Measurements from ENCODE around the gene EYA2. TPM values are rescaled to one million over a fixed set of nuclear protein-coding genes. Genes with fewer than 3 reads are reported as not detected.

Gene EYA2
- polyA plus RNA-seq, 2 donors, result 21.5 to 23.6 TPM

DNA sequence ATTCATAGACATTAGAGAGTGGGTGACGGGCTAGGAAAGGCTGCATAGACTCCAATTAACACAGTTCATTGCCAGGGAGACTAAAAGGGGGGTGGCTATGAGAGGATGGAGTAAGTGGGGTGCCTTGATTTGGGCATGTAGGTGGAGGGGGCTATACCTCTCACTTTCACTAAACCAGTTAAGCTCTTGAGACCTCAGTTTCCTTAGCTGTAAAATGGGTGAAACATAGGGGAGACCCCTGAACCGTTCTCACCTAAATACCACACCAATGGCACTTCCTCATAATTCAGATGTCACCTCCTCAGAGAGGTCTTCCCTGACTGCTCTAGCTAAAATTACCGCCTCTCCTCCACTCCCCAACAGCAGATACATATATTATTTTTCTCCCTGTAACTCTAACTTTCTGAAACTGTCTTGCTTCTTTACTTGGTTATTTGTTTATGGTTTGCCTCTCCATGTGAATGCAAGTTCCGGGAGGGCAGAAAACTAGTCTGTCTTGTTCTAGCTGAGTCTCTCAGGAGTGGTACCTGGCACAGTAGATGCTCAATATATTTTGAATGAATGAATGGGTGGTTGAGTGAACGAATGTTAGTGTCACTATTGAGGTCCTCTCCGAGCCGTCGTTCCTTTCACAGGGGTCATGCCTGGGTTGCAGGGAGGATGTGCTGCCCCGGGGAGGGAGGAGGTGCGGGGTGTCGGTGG, 615 bp upstream of the EYA2 start:
- H3K4me1 ChIP-seq (ENCODE audit: control insufficient read depth in 2 of 2, insufficient read depth in 2 of 2, low read length in 1 of 2), result no peaks in the 10 kb centered on the region
- WGBS, 2 donors, result 23 to 25% methylated on average over 10 to 11 of the region's 11 CpGs
- H3K4me3 ChIP-seq (ENCODE audit: low read depth in 1 of 2, low read length in 2 of 2), result peak overlapping the region; percentile 75 to 79
- H3K36me3 ChIP-seq (ENCODE audit: control insufficient read depth in 2 of 2, insufficient read depth in 2 of 2, low read length in 1 of 2), result no peaks in the 10 kb centered on the region
- H3K27me3 ChIP-seq (ENCODE audit: control insufficient read depth in 1 of 2, insufficient read depth in 2 of 2, low read length in 2 of 2), result no peaks in the 10 kb centered on the region
- no peaks in the 10 kb centered on the region for H3K9me3 ChIP-seq (ENCODE audit: control insufficient read depth in 2 of 2, insufficient read depth in 1 of 2, low read depth in 1 of 2, low read length in 1 of 2)
- peak overlapping the region; percentile 70 to 77 for H3K27ac ChIP-seq (ENCODE audit: low read depth in 2 of 2, low read length in 1 of 2)

DNA sequence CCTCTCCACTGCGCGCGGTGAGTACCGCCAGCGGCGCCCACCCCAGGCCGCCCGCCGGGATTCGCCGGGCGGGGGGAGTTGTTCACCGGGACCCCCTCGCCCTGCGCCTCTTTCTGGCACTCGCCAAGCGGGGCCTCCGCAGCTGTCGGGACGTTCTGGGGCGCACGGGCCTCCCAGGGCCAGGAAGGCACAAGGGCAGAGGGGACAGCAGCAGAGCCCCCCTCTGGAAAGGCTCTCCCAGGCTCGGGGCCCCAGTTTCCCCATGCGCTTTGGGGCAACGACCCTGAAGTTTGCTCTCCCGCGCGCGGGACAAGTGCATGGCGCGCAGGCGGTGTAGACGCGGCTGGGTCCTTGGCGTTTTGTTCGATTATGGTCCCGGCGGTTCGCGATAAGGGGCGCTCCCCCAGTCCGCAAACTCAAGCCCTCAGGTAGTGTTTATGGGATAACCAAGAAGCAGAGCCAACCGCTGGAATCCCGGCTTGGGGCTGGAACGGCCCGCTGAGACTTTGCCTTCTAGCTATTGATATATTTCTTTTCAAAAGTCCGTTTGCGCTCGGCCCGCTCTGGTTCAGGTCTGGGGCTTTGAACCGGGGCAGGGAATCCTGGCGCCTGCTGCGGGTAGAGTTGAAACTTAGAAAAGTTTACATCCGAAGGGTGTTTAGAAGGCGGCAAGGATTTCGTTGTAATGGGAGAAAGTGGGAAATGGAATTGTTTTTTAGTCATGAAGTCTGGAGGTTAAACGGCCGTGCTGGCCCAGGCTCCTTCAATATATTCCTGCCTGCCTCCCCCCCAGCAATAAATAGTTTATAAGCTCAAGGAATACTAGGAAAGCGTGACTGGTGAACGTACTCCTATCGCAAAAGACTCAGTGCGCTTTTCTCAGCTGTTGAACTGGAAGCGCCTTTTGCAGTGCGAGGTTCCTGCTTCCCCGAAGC, 595 bp downstream of the EYA2 start:
- H3K27ac ChIP-seq (ENCODE audit: low read depth in 2 of 2, low read length in 1 of 2), result peak overlapping the region; percentile 70 to 77
- H3K4me3 ChIP-seq (ENCODE audit: low read depth in 1 of 2, low read length in 2 of 2), result peak overlapping the region; percentile 75 to 79
- H3K4me1 ChIP-seq (ENCODE audit: control insufficient read depth in 2 of 2, insufficient read depth in 2 of 2, low read length in 1 of 2), result no peaks in the 10 kb centered on the region
- no peaks in the 10 kb centered on the region for H3K36me3 ChIP-seq (ENCODE audit: control insufficient read depth in 2 of 2, insufficient read depth in 2 of 2, low read length in 1 of 2)
- WGBS, 2 donors, result 1 to 2% methylated on average over 62 to 65 of the region's 65 CpGs
- H3K27me3 ChIP-seq (ENCODE audit: control insufficient read depth in 1 of 2, insufficient read depth in 2 of 2, low read length in 2 of 2), result no peaks in the 10 kb centered on the region
- H3K9me3 ChIP-seq (ENCODE audit: control insufficient read depth in 2 of 2, insufficient read depth in 1 of 2, low read depth in 1 of 2, low read length in 1 of 2), result no peaks in the 10 kb centered on the region

DNA sequence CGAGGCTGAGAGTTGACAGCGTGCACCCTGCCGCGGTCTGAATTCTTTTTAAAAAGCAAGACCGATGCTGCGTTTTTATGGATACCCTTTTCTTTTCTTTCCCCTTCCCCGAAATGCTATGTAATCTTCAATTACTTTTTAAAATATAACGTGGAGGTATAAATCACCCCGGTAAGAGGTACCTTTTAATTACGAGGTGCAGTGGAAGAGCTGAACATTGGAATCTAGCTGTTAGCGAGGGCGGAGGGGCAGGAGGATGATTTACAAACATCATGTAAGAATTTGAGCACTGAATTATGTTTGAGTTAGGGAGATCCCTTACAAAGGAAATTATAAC, 1.2 kb downstream of the EYA2 start:
- H3K9me3 ChIP-seq (ENCODE audit: control insufficient read depth in 2 of 2, insufficient read depth in 1 of 2, low read depth in 1 of 2, low read length in 1 of 2), result no peaks in the 10 kb centered on the region
- H3K36me3 ChIP-seq (ENCODE audit: control insufficient read depth in 2 of 2, insufficient read depth in 2 of 2, low read length in 1 of 2), result no peaks in the 10 kb centered on the region
- no peaks in the 10 kb centered on the region for H3K4me1 ChIP-seq (ENCODE audit: control insufficient read depth in 2 of 2, insufficient read depth in 2 of 2, low read length in 1 of 2)
- peak overlapping the region in 1 of 2 donors; percentile 15 for H3K27ac ChIP-seq (ENCODE audit: low read depth in 2 of 2, low read length in 1 of 2)
- H3K27me3 ChIP-seq (ENCODE audit: control insufficient read depth in 1 of 2, insufficient read depth in 2 of 2, low read length in 2 of 2), result no peaks in the 10 kb centered on the region
- WGBS, 2 donors, result 6 to 8% methylated on average over 12 of the region's 12 CpGs
- peak overlapping the region; percentile 75 to 79 for H3K4me3 ChIP-seq (ENCODE audit: low read depth in 1 of 2, low read length in 2 of 2)

DNA sequence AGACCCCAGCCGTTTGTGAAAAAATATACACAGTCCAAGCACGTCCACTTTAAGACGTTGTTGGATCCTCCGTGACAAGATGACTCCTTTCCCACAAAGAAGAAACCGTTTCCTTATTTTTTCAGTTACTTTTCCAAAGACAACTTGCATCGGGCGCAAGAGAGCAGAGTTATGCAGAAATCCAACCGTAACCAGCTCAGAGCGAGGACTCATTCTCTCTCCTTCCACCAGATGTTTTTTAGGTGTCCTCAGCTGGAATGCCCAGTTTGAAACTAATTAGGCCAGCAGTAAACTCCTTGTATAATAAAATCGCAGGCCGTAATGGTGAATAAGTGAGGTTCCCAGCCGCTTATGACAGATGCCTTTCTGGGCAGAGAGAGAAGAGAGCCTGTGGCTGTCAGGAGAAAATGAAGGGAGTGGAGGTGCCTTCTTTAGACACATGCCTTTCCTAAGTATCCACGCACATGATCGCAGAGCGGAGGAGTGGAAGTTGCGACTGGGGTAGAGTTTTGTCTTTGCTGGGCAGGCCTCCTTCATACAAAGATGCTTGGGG, 2.8 kb downstream of the EYA2 start:
- no peak overlapping the region for H3K4me3 ChIP-seq (ENCODE audit: low read depth in 1 of 2, low read length in 2 of 2)
- H3K9me3 ChIP-seq (ENCODE audit: control insufficient read depth in 2 of 2, insufficient read depth in 1 of 2, low read depth in 1 of 2, low read length in 1 of 2), result no peaks in the 10 kb centered on the region
- H3K27me3 ChIP-seq (ENCODE audit: control insufficient read depth in 1 of 2, insufficient read depth in 2 of 2, low read length in 2 of 2), result no peaks in the 10 kb centered on the region
- no peaks in the 10 kb centered on the region for H3K36me3 ChIP-seq (ENCODE audit: control insufficient read depth in 2 of 2, insufficient read depth in 2 of 2, low read length in 1 of 2)
- no peaks in the 10 kb centered on the region for H3K4me1 ChIP-seq (ENCODE audit: control insufficient read depth in 2 of 2, insufficient read depth in 2 of 2, low read length in 1 of 2)
- no peak overlapping the region for H3K27ac ChIP-seq (ENCODE audit: low read depth in 2 of 2, low read length in 1 of 2)
- 85 to 87% methylated on average over 16 of the region's 16 CpGs for WGBS, 2 donors

DNA sequence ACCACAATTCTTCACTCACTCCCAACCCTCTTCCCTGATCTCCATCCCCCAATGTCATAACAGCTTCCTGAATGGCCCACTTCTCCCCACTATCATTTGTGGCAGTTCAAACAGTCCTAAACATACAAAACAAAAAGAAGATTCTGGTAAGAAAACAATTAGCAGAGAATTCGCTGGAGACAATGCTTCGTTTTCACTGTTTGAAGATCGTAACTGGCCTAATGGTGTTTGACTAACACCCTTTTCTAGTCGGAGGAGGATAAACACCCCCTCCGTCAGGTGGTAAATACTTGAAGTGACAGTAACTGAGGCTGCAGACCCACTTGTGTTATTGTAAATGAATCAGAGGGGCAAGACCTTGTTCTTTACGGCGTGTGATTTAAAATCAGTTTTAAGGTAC, 3.8 kb downstream of the EYA2 start:
- Histone ChIP-seq H3K9me3 (ENCODE audit: control insufficient read depth in 2 of 2, insufficient read depth in 1 of 2, low read depth in 1 of 2, low read length in 1 of 2) (no peaks in the 10 kb centered on the region), H3K4me1 (ENCODE audit: control insufficient read depth in 2 of 2, insufficient read depth in 2 of 2, low read length in 1 of 2) (no peaks in the 10 kb centered on the region), H3K27ac (ENCODE audit: low read depth in 2 of 2, low read length in 1 of 2) (no peak overlapping the region), H3K4me3 (ENCODE audit: low read depth in 1 of 2, low read length in 2 of 2) (no peak overlapping the region), H3K36me3 (ENCODE audit: control insufficient read depth in 2 of 2, insufficient read depth in 2 of 2, low read length in 1 of 2) (no peaks in the 10 kb centered on the region), H3K27me3 (ENCODE audit: control insufficient read depth in 1 of 2, insufficient read depth in 2 of 2, low read length in 2 of 2) (no peaks in the 10 kb centered on the region)
- 82 to 83% methylated on average over 7 of the region's 7 CpGs for WGBS, 2 donors

DNA sequence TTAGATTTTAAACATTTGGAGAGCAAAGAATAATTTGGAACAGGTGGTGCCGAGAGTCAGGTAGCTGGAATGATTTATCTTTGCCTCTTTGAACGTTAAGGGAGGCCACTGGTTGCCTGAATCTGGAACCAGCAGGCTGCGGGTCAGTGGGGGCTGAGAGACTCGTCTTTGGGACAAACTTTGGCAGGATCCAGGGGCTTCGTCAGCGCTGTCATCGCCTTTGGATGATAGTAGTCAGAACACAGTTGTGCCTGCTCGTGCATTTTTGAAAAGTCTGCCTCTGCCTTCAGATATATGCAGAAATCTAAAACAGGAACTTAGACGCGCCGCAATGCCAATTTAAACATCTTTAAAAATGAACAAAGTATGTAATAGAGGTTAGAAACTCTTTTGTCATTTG, 5.0 kb downstream of the EYA2 start:
- H3K27ac ChIP-seq (ENCODE audit: low read depth in 2 of 2, low read length in 1 of 2), result no peak overlapping the region
- no peaks in the 10 kb centered on the region for H3K4me1 ChIP-seq (ENCODE audit: control insufficient read depth in 2 of 2, insufficient read depth in 2 of 2, low read length in 1 of 2)
- H3K36me3 ChIP-seq (ENCODE audit: control insufficient read depth in 2 of 2, insufficient read depth in 2 of 2, low read length in 1 of 2), result peaks cover 0 to 3% of the 10 kb centered on the region in 2 donors
- H3K9me3 ChIP-seq (ENCODE audit: control insufficient read depth in 2 of 2, insufficient read depth in 1 of 2, low read depth in 1 of 2, low read length in 1 of 2), result no peaks in the 10 kb centered on the region
- H3K27me3 ChIP-seq (ENCODE audit: control insufficient read depth in 1 of 2, insufficient read depth in 2 of 2, low read length in 2 of 2), result no peaks in the 10 kb centered on the region
- H3K4me3 ChIP-seq (ENCODE audit: low read depth in 1 of 2, low read length in 2 of 2), result no peak overlapping the region
- 74 to 79% methylated on average over 11 of the region's 11 CpGs for WGBS, 2 donors

DNA sequence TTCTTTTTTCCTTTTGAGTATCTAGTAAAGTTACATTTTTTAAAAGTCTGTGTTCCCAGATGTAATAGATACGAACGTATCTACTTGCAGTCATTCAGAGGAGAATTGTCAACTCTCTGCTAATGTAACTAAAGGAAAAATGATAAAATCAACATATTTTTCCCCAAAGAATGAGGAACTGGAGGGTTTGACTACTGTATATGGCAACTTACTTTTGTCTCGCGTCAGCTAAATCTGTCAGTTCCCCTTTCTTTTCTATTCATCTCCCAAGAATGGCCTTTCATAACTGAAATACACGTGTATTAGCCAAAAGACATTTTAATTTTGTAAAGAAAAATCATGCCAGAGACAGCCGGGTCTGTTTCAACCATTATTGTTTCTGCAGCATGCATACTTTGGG, 5.4 kb downstream of the EYA2 start:
- H3K4me3 ChIP-seq (ENCODE audit: low read depth in 1 of 2, low read length in 2 of 2), result no peak overlapping the region
- WGBS, 2 donors, result 69 to 79% methylated on average over 6 of the region's 6 CpGs
- H3K4me1 ChIP-seq (ENCODE audit: control insufficient read depth in 2 of 2, insufficient read depth in 2 of 2, low read length in 1 of 2), result no peaks in the 10 kb centered on the region
- no peaks in the 10 kb centered on the region for H3K9me3 ChIP-seq (ENCODE audit: control insufficient read depth in 2 of 2, insufficient read depth in 1 of 2, low read depth in 1 of 2, low read length in 1 of 2)
- H3K36me3 ChIP-seq (ENCODE audit: control insufficient read depth in 2 of 2, insufficient read depth in 2 of 2, low read length in 1 of 2), result peaks cover 0 to 3% of the 10 kb centered on the region in 2 donors
- no peaks in the 10 kb centered on the region for H3K27me3 ChIP-seq (ENCODE audit: control insufficient read depth in 1 of 2, insufficient read depth in 2 of 2, low read length in 2 of 2)
- no peak overlapping the region for H3K27ac ChIP-seq (ENCODE audit: low read depth in 2 of 2, low read length in 1 of 2)

DNA sequence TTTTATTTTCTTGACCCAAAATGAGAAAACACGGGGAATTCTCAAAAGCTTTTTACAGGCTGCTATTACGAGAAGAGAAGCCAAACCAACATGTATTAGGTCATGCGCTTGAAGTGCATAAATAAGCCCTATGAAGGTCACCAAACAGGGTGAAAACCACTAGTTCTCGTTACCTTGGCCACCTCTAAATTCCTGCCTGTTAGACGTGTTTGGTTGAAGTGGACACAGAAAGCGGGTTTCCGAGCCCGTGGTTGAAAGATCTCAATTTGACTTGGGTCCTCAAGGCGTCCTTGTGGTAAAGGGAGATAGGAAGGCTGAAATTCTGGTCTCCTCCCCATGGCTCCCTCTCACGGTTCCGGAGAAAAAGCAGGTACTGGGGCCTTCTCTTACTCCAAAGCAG, 6.2 kb downstream of the EYA2 start:
- H3K4me3 ChIP-seq (ENCODE audit: low read depth in 1 of 2, low read length in 2 of 2), result no peak overlapping the region
- no peaks in the 10 kb centered on the region for H3K4me1 ChIP-seq (ENCODE audit: control insufficient read depth in 2 of 2, insufficient read depth in 2 of 2, low read length in 1 of 2)
- no peak overlapping the region for H3K27ac ChIP-seq (ENCODE audit: low read depth in 2 of 2, low read length in 1 of 2)
- WGBS, 2 donors, result 82 to 85% methylated on average over 11 of the region's 11 CpGs
- H3K36me3 ChIP-seq (ENCODE audit: control insufficient read depth in 2 of 2, insufficient read depth in 2 of 2, low read length in 1 of 2), result peaks cover 0 to 3% of the 10 kb centered on the region in 2 donors
- H3K27me3 ChIP-seq (ENCODE audit: control insufficient read depth in 1 of 2, insufficient read depth in 2 of 2, low read length in 2 of 2), result no peaks in the 10 kb centered on the region
- no peaks in the 10 kb centered on the region for H3K9me3 ChIP-seq (ENCODE audit: control insufficient read depth in 2 of 2, insufficient read depth in 1 of 2, low read depth in 1 of 2, low read length in 1 of 2)

DNA sequence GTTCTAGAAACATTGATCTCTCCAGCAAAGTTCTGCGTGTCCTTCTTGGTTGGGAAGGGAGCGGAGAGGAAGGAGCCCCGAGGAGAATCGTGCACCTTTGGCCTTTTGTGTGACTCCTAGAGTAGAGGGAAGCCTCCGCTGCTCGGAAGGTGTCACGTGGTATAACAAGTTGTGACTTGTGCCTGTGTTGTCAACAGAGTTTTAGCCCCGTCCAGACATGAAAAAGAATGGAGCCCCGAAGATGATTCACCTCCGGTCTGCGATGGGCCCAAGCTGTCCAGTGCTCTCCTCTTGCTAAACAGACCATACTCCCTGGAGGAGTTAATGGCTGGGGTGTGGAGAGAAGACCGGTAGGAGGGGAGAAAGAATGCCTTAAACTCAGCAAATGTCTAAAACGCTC, 7.0 kb downstream of the EYA2 start:
- Histone ChIP-seq H3K4me3 (ENCODE audit: low read depth in 1 of 2, low read length in 2 of 2) (no peak overlapping the region), H3K27me3 (ENCODE audit: control insufficient read depth in 1 of 2, insufficient read depth in 2 of 2, low read length in 2 of 2) (no peaks in the 10 kb centered on the region), H3K9me3 (ENCODE audit: control insufficient read depth in 2 of 2, insufficient read depth in 1 of 2, low read depth in 1 of 2, low read length in 1 of 2) (no peaks in the 10 kb centered on the region), H3K4me1 (ENCODE audit: control insufficient read depth in 2 of 2, insufficient read depth in 2 of 2, low read length in 1 of 2) (no peaks in the 10 kb centered on the region), H3K27ac (ENCODE audit: low read depth in 2 of 2, low read length in 1 of 2) (no peak overlapping the region), H3K36me3 (ENCODE audit: control insufficient read depth in 2 of 2, insufficient read depth in 2 of 2, low read length in 1 of 2) (peaks cover 0 to 3% of the 10 kb centered on the region in 2 donors)
- 56 to 66% methylated on average over 13 of the region's 13 CpGs for WGBS, 2 donors

Data from esophagus (tissue), 2 donors.